HEK293 (cell line): ENCODE data around the gene DNAH11.

ENCODE experiments used
- CTCF ChIA-PET: fragments of 350-600 bp; formaldehyde crosslinking; extraction: SDS; loops from one replicate; lab custom pipeline; 2021; ENCODE audit warnings: antibody characterized with exemption; lab: Yijun Ruan, JAX
- POLR2A ChIA-PET: fragments of 300-600 bp; formaldehyde crosslinking; extraction: SDS; loops from one replicate; lab custom pipeline; 2020; ENCODE audit warnings: antibody characterized with exemption, inconsistent platforms; lab: Yijun Ruan, JAX
- H3K27ac ChIP-seq: fragments of 200-500 bp; sonication (Bioruptor generic); 2 replicates; pipeline ENCODE4 v1.5.1; 2014; ENCODE audit warnings: low read depth, low read length, control low read depth, inconsistent platforms; ENCODE audit errors: extremely low read depth
- H3K36me3 ChIP-seq, 2 experiments: fragments of 200-500 bp in 1 of 2; sonication (Bioruptor generic) in 1 of 2; 1 replicate in 1 of 2; 2 replicates in 1 of 2; pipeline ENCODE4 v1.5.1; 2014 to 2017; ENCODE audit warnings: inconsistent platforms in 2 of 2, low read length in 2 of 2; ENCODE audit not compliant: control insufficient read depth in 2 of 2, insufficient read depth in 1 of 2
- H3K4me1 ChIP-seq: fragments of 200-500 bp; sonication (Bioruptor generic); 2 replicates; pipeline ENCODE4 v1.5.1; 2014; ENCODE audit warnings: mild to moderate bottlenecking, low read length, inconsistent platforms; ENCODE audit not compliant: control insufficient read depth, insufficient read depth
- H3K4me3 ChIP-seq: 2 replicates; pipeline ENCODE4 v1.5.1; 2011; ENCODE audit warnings: low read depth, mild to moderate bottlenecking, control low read depth, low read length, moderate library complexity
- H3K9me3 ChIP-seq: fragments of 200-500 bp; sonication (Bioruptor generic); 2 replicates; pipeline ENCODE4 v1.5.1; 2014; ENCODE audit warnings: low read depth, low read length, inconsistent platforms; ENCODE audit not compliant: control insufficient read depth, insufficient read depth
- BCL11B ChIP-seq: fragments of 450-650 bp; formaldehyde crosslinking; IDR thresholded peaks from 2 replicates; pipeline ENCODE4 v1.5.1; 2016; ENCODE audit warnings: low read depth, missing biosample characterization, missing genetic modification characterization
- ZBTB1 ChIP-seq: fragments of 450-650 bp; formaldehyde crosslinking; IDR thresholded peaks from 2 replicates; pipeline ENCODE4 v1.5.1; 2016; ENCODE audit warnings: missing biosample characterization, missing genetic modification characterization
- ZNF114 ChIP-seq: fragments of 450-650 bp; formaldehyde crosslinking; IDR thresholded peaks from 2 replicates; pipeline ENCODE4 v1.5.0; 2017; ENCODE audit warnings: missing biosample characterization, missing genetic modification characterization
- ZNF184 ChIP-seq: fragments of 450-650 bp; IDR thresholded peaks from 2 replicates; pipeline ENCODE4 v1.5.1; 2018; ENCODE audit warnings: missing biosample characterization, mild to moderate bottlenecking, missing genetic modification characterization
- ZNF239 ChIP-seq: fragments of 450-650 bp; formaldehyde crosslinking; IDR thresholded peaks from 2 replicates; pipeline ENCODE4 v1.5.1; 2016; ENCODE audit warnings: missing biosample characterization, missing genetic modification characterization
- ZNF311 ChIP-seq: fragments of 450-650 bp; formaldehyde crosslinking; IDR thresholded peaks from 2 replicates; pipeline ENCODE4 v1.5.1; 2017; ENCODE audit warnings: missing biosample characterization, missing genetic modification characterization, borderline replicate concordance
- ZNF335 ChIP-seq: fragments of 450-650 bp; formaldehyde crosslinking; conservative IDR thresholded peaks from 2 replicates; pipeline ENCODE4 v1.5.1; 2016; ENCODE audit warnings: missing biosample characterization, missing genetic modification characterization
- ZNF354C ChIP-seq: fragments of 450-650 bp; formaldehyde crosslinking; IDR thresholded peaks from 2 replicates; pipeline ENCODE4 v1.5.1; 2016; ENCODE audit warnings: missing biosample characterization, missing genetic modification characterization, low read depth, borderline replicate concordance
- ZNF433 ChIP-seq: fragments of 450-650 bp; formaldehyde crosslinking; IDR thresholded peaks from 2 replicates; pipeline ENCODE4 v1.5.1; 2016; ENCODE audit warnings: missing biosample characterization, missing genetic modification characterization, low read depth
- ZNF521 ChIP-seq: fragments of 450-650 bp; formaldehyde crosslinking; IDR thresholded peaks from 2 replicates; pipeline ENCODE4 v1.5.1; 2017; ENCODE audit warnings: missing biosample characterization, mild to moderate bottlenecking, missing genetic modification characterization
- ZNF664 ChIP-seq: fragments of 450-650 bp; formaldehyde crosslinking; IDR thresholded peaks from 2 replicates; pipeline ENCODE4 v1.5.1; 2016; ENCODE audit warnings: missing biosample characterization, missing genetic modification characterization
- ZNF76 ChIP-seq: fragments of 450-650 bp; formaldehyde crosslinking; IDR thresholded peaks from 2 replicates; pipeline ENCODE4; 2016; ENCODE audit warnings: low read depth, missing biosample characterization, missing genetic modification characterization, borderline replicate concordance
- ZSCAN30 ChIP-seq: fragments of 450-650 bp; IDR thresholded peaks from 2 replicates; pipeline ENCODE4 v1.5.1; 2018; ENCODE audit warnings: missing biosample characterization, mild to moderate bottlenecking, missing genetic modification characterization, moderate library complexity
- TF ChIP-seq, protein P1 (sequence below): fragments of 450-650 bp; formaldehyde crosslinking; IDR thresholded peaks from 2 replicates; pipeline ENCODE4 v1.5.1; 2016; ENCODE audit warnings: missing biosample characterization, missing genetic modification characterization
- TF ChIP-seq, protein P2 (sequence below): fragments of 450-650 bp; formaldehyde crosslinking; IDR thresholded peaks from 2 replicates; pipeline ENCODE4; 2016; ENCODE audit warnings: missing biosample characterization, missing genetic modification characterization
- TF ChIP-seq, protein P3 (sequence below): fragments of 450-650 bp; formaldehyde crosslinking; IDR thresholded peaks from 2 replicates; pipeline ENCODE4 v1.5.1; 2017; ENCODE audit warnings: missing biosample characterization, missing genetic modification characterization
- TF ChIP-seq, protein P4 (sequence below): fragments of 450-650 bp; formaldehyde crosslinking; optimal IDR thresholded peaks from 2 replicates; pipeline ENCODE3; 2016; ENCODE audit warnings: missing biosample characterization, mild to moderate bottlenecking, missing genetic modification characterization
- TF ChIP-seq, protein P5 (sequence below): fragments of 450-650 bp; formaldehyde crosslinking; IDR thresholded peaks from 2 replicates; pipeline ENCODE4 v1.5.1; 2017; ENCODE audit warnings: missing biosample characterization, missing genetic modification characterization
- TF ChIP-seq, protein P6 (sequence below): fragments of 450-650 bp; formaldehyde crosslinking; IDR thresholded peaks from 2 replicates; pipeline ENCODE4 v1.5.1; 2016; ENCODE audit warnings: missing biosample characterization, missing genetic modification characterization

The DNAH11 gene

DNA sequence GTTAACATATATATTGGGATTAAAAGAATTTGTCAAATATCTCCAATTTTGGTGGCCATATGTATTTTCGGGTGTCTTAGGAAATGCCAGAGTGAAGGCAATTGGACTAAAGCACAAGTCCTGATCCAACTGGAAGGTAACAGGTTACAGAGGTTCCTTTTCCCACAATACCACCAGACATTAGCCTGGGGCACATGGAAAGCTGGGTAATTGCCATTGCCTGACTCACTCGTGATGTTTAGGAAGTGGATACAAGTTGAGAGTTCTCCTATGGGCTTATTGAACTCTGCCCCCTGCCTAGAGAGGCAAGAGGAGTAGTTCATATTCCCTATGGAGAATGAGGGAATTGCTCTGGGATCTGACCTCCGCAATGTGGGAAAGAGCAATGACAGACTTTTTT lies 5.7 kb downstream of the DNAH11 start (continued):
- TF ChIP-seq, protein P1, sequence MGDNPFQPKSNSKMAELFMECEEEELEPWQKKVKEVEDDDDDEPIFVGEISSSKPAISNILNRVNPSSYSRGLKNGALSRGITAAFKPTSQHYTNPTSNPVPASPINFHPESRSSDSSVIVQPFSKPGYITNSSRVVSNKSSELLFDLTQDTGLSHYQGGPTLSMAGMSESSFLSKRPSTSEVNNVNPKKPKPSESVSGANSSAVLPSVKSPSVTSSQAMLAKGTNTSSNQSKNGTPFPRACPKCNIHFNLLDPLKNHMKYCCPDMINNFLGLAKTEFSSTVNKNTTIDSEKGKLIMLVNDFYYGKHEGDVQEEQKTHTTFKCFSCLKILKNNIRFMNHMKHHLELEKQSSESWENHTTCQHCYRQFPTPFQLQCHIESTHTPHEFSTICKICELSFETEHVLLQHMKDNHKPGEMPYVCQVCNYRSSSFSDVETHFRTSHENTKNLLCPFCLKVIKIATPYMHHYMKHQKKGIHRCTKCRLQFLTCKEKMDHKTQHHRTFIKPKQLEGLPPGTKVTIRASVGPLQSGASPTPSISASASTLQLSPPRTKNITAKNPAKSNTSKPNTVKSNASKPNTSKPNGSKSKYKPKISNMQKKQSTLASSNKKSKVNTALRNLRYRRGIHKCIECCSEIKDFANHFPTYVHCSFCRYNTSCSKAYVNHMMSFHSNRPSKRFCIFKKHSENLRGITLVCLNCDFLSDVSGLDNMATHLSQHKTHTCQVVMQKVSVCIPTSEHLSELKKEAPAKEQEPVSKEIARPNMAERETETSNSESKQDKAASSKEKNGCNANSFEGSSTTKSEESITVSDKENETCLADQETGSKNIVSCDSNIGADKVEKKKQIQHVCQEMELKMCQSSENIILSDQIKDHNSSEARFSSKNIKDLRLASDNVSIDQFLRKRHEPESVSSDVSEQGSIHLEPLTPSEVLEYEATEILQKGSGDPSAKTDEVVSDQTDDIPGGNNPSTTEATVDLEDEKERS = no peak
- TF ChIP-seq, protein P2, sequence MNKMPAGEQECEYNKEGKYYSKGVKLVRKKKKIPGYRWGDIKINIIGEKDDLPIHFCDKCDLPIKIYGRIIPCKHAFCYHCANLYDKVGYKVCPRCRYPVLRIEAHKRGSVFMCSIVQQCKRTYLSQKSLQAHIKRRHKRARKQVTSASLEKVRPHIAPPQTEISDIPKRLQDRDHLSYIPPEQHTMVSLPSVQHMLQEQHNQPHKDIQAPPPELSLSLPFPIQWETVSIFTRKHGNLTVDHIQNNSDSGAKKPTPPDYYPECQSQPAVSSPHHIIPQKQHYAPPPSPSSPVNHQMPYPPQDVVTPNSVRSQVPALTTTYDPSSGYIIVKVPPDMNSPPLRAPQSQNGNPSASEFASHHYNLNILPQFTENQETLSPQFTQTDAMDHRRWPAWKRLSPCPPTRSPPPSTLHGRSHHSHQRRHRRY (tag by site-specific recombination) = no peak

DNA sequence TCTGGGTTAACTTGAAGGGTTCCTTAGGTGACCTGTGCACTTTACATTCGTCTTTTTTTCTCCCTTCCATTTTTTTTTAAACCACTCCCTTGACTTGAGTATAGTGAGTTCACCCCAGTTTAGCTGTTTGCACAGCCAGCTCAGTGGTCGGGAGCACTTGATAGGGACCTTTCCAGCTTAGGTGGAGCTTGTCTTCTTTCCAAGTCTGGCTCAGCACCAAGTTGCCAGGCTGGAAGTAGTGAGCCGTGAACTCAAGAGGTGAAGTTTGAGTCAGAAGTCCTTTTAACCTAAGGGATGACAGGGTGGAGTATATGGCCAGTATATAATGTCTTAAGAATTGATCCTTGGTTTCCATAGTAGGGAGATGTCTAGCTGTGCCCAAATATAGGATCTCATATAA lies 7.2 kb downstream of the DNAH11 start:
- peaks cover 3% of the 10 kb centered on the region; the same call in 1 of the 2 replicates for H3K4me1 ChIP-seq
- POLR2A ChIA-PET = no interaction called here
- H3K27ac ChIP-seq = no peak overlapping the region
- H3K36me3 ChIP-seq = no peaks in the 10 kb centered on the region; a peak in 1 of 3 replicates
- H3K9me3 ChIP-seq = no peaks in the 10 kb centered on the region
- CTCF ChIA-PET = interaction anchor here (1.9 kb wide), 1 partner anchor 20 kb away, joined by 5 read pairs; no protein-coding TSS in a partner anchor
- TF ChIP-seq ZNF664 (tag by site-specific recombination) (no peak), ZNF184 (tag by site-specific recombination) (no peak), ZSCAN30 (tag by site-specific recombination) (no peak)
- TF ChIP-seq, protein P3, sequence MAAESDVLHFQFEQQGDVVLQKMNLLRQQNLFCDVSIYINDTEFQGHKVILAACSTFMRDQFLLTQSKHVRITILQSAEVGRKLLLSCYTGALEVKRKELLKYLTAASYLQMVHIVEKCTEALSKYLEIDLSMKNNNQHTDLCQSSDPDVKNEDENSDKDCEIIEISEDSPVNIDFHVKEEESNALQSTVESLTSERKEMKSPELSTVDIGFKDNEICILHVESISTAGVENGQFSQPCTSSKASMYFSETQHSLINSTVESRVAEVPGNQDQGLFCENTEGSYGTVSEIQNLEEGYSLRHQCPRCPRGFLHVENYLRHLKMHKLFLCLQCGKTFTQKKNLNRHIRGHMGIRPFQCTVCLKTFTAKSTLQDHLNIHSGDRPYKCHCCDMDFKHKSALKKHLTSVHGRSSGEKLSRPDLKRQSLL (tag by site-specific recombination) = no peak
- TF ChIP-seq, protein P4, sequence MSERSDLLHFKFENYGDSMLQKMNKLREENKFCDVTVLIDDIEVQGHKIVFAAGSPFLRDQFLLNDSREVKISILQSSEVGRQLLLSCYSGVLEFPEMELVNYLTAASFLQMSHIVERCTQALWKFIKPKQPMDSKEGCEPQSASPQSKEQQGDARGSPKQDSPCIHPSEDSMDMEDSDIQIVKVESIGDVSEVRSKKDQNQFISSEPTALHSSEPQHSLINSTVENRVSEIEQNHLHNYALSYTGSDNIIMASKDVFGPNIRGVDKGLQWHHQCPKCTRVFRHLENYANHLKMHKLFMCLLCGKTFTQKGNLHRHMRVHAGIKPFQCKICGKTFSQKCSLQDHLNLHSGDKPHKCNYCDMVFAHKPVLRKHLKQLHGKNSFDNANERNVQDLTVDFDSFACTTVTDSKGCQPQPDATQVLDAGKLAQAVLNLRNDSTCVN (tag by site-specific recombination) = no peak
- H3K4me3 ChIP-seq = no peak overlapping the region

DNA sequence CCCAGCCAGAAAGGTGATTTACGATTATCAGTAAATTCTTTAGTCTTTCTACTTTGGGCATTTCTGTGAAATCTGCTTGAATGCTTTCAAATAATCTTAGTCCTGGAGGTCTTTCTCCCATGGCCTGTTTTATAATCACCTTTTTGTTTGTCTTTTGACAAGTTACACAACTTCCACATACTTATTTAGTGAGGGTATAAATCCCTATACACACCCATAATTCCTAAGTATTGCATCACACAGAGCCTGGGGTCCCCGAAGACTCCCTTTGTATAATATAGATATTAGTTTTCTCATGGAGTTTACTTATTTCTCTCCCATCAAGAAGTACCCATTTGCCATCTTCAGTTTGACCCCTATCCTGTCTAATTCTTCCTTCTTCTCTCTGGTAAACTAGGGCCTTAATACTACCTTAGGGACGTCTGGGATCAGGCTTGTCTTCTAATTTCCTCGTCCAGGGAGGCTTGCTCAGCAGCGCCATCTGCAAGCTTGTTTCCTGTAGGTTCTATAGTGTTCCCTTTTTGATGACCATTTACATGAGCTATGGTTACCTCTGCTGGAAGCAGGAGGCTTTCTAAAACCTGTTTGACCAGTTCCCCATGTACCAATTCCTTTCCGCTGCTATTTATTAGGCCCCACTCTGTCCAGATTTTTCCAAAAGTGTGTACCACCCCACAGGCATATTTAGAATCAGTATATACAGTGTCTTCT lies 8.1 kb downstream of the DNAH11 start:
- Histone ChIP-seq H3K27ac (no peak overlapping the region), H3K4me3 (no peak overlapping the region), H3K4me1 (peaks cover 3% of the 10 kb centered on the region; the same call in 1 of the 2 replicates), H3K36me3 (no peaks in the 10 kb centered on the region; a peak in 1 of 3 replicates), H3K9me3 (no peaks in the 10 kb centered on the region)
- ChIA-PET CTCF (interaction anchor here (0.6 to 1.9 kb wide), 7 partner anchors 17 to 1386 kb away, joined by 3 to 5 read pairs (median 3); no protein-coding TSS in a partner anchor), POLR2A (interaction anchor here (1.3 kb wide), 1 partner anchor 754 kb away, joined by 3 read pairs; no protein-coding TSS in a partner anchor)
- TF ChIP-seq ZNF354C (tag by site-specific recombination) (no peak), BCL11B (tag by site-specific recombination) (no peak), ZNF311 (no peak), ZNF76 (no peak), ZNF114 (tag by site-specific recombination) (no peak), ZNF521 (tag by site-specific recombination) (no peak), ZNF433 (tag by site-specific recombination) (no peak), ZBTB1 (no peak), ZNF239 (tag by site-specific recombination) (no peak), ZNF335 (no peak)
- TF ChIP-seq, protein P3 (tag by site-specific recombination) = no peak
- TF ChIP-seq, protein P5, sequence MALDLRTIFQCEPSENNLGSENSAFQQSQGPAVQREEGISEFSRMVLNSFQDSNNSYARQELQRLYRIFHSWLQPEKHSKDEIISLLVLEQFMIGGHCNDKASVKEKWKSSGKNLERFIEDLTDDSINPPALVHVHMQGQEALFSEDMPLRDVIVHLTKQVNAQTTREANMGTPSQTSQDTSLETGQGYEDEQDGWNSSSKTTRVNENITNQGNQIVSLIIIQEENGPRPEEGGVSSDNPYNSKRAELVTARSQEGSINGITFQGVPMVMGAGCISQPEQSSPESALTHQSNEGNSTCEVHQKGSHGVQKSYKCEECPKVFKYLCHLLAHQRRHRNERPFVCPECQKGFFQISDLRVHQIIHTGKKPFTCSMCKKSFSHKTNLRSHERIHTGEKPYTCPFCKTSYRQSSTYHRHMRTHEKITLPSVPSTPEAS (tag by site-specific recombination) = no peak
- TF ChIP-seq, protein P6, sequence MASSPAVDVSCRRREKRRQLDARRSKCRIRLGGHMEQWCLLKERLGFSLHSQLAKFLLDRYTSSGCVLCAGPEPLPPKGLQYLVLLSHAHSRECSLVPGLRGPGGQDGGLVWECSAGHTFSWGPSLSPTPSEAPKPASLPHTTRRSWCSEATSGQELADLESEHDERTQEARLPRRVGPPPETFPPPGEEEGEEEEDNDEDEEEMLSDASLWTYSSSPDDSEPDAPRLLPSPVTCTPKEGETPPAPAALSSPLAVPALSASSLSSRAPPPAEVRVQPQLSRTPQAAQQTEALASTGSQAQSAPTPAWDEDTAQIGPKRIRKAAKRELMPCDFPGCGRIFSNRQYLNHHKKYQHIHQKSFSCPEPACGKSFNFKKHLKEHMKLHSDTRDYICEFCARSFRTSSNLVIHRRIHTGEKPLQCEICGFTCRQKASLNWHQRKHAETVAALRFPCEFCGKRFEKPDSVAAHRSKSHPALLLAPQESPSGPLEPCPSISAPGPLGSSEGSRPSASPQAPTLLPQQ (tag by site-specific recombination) = no peak
